Loucy (cell line): ENCODE results near the gene XXYLT1.
A peak's percentile ranks its signal among the peaks of the same experiment; 100 is the strongest.

Experiments
- EZH2phosphoT487 ChIP-seq: fragments of 200-600 bp; IDR thresholded peaks from 2 replicates; pipeline ENCODE4 v1.6.1; 2018; ENCODE audit warnings: antibody characterized with exemption, mild to moderate bottlenecking, moderate library complexity, borderline replicate concordance
- TF ChIP-seq, protein P1 (sequence below): fragments of 200-600 bp; sonication (generic); conservative IDR thresholded peaks from 2 replicates; pipeline ENCODE4 v1.5.1; 2014; ENCODE audit warnings: mild to moderate bottlenecking, antibody characterized with exemption, low read length

DNA sequence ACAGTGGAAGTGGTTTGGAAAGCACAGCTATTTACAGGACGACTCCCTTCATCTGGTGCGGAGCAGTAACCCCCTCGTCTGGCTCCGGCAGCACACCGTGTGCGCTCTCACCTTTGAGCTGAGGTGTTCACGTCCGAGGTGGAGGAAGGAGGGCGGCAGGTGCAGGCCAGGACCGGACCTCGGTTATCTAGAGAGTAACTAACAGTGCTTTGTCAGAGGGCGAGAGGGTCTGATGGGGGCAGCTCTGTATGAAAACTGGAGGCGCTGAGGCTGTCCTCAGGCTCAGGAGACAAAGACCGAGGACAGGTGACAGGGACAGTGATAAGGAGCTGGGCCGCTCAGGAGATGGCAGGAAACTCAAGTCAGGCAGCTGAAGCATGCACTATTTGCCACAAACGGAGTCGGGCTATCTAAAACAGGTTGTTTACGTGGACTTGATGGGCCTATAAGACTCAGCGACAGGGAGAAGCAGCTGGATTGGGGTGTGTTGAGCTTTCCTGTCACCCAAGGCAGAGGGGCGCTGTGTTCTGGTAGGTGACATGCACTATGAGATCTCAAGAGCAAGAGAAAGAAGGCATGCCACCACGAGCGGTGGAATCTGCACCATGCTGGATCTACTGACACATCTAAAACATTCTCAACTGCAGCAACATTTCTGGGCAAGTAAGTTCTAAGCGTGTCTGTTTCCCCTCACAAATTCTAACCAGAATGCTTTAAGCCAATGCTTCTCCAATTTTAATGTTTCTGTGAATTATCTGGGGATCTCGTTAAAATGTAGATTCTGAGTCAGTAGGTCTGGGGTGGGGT, 155.2 kb downstream of the XXYLT1 start:
- TF ChIP-seq, protein P1, sequence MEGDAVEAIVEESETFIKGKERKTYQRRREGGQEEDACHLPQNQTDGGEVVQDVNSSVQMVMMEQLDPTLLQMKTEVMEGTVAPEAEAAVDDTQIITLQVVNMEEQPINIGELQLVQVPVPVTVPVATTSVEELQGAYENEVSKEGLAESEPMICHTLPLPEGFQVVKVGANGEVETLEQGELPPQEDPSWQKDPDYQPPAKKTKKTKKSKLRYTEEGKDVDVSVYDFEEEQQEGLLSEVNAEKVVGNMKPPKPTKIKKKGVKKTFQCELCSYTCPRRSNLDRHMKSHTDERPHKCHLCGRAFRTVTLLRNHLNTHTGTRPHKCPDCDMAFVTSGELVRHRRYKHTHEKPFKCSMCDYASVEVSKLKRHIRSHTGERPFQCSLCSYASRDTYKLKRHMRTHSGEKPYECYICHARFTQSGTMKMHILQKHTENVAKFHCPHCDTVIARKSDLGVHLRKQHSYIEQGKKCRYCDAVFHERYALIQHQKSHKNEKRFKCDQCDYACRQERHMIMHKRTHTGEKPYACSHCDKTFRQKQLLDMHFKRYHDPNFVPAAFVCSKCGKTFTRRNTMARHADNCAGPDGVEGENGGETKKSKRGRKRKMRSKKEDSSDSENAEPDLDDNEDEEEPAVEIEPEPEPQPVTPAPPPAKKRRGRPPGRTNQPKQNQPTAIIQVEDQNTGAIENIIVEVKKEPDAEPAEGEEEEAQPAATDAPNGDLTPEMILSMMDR, result 0 out of 2 replicates have a peak, but pooled peaks have one; percentile 11
- no peak for TF ChIP-seq EZH2phosphoT487
